ENCODE measurements around the gene DHRS1. TPM values are rescaled to one million over a fixed set of nuclear protein-coding genes. Genes with fewer than 3 reads are reported as not detected.
A peak's percentile ranks its signal among the peaks of the same experiment; 100 is the strongest.

The DHRS1 gene
- polyA plus RNA-seq, 2 of the 4 experiments (the other 2 are of a cell fraction), result 15.1 to 17.4 TPM

DNA sequence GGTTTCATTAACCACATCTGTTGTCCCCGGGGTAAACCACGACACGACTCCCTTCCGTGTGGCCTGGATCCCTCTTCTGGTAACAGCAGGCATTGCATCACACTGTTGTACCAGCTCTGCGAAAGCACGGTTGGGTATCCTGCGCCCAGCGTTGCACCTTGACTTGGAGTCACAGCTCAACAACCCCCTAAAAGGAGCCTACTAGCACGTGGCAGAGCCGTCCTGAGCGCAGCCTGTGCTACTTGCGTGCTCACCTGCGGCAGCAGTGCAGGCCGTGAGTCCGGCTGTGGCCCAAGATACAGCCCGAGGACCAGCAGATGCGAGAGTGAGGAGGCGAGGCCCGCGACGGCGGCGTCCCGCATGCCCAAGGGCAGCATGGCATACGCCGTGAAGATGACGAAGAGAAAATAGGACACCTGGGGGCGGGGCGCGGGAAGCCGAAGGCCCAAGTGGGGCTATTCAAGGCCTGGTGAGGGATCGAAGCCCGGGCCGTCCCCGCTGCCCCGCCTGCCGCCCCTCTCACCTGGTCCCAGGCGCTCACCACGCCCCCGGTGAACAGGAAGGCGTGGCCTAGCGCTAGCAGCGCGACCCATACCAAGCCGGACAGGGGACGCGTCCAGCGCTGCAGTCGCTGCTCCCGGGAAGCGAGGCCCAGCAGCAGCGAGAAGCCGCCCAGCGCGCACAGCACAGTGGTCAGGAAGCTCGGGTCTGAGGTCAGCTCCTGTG lies 32.9 kb upstream of the DHRS1 start (continued):
- TF ChIP-seq NPAS2 (CRISPR knock-in tag; IDR thresholded peaks at IDR 0.05; ENCODE audit: borderline replicate concordance), result no peak
- no peak for TF ChIP-seq ZNF302 (CRISPR knock-in tag; IDR thresholded peaks at IDR 0.05)
- no peak for TF ChIP-seq TFCP2L1 (CRISPR knock-in tag; IDR thresholded peaks at IDR 0.05)
- TF ChIP-seq FOSB (CRISPR knock-in tag; IDR thresholded peaks at IDR 0.05), result no peak
- TF ChIP-seq RCOR1 (IDR thresholded peaks at IDR 0.05; ENCODE audit: low read depth, low read length), result no peak
- TF ChIP-seq SMC3 (IDR thresholded peaks at IDR 0.05), result peak; percentile 30; the same call in 2 of the 3 replicates
- no peak for TF ChIP-seq NR3C1 (IDR thresholded peaks at IDR 0.05)
- TF ChIP-seq CBX8 (IDR thresholded peaks at IDR 0.05), result no peak
- TF ChIP-seq MAFK (IDR thresholded peaks at IDR 0.05; ENCODE audit: partially characterized antibody), result no peak
- no peak for TF ChIP-seq GATA3 (IDR thresholded peaks at IDR 0.05; ENCODE audit: borderline replicate concordance)
- TF ChIP-seq, protein P1, sequence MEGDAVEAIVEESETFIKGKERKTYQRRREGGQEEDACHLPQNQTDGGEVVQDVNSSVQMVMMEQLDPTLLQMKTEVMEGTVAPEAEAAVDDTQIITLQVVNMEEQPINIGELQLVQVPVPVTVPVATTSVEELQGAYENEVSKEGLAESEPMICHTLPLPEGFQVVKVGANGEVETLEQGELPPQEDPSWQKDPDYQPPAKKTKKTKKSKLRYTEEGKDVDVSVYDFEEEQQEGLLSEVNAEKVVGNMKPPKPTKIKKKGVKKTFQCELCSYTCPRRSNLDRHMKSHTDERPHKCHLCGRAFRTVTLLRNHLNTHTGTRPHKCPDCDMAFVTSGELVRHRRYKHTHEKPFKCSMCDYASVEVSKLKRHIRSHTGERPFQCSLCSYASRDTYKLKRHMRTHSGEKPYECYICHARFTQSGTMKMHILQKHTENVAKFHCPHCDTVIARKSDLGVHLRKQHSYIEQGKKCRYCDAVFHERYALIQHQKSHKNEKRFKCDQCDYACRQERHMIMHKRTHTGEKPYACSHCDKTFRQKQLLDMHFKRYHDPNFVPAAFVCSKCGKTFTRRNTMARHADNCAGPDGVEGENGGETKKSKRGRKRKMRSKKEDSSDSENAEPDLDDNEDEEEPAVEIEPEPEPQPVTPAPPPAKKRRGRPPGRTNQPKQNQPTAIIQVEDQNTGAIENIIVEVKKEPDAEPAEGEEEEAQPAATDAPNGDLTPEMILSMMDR (IDR thresholded peaks at IDR 0.05), result peak; percentile 46
- TF ChIP-seq RAD21 (conservative IDR thresholded peaks at IDR 0.05 in 1 of 2, IDR thresholded peaks at IDR 0.05 in 1 of 2), result peak in 1 of 2 experiments; percentile 46; a peak in 3 of 5 replicates
- no peak for TF ChIP-seq HOXA7 (CRISPR knock-in tag; IDR thresholded peaks at IDR 0.05)
- no peak for TF ChIP-seq JUN (IDR thresholded peaks at IDR 0.05)

DNA sequence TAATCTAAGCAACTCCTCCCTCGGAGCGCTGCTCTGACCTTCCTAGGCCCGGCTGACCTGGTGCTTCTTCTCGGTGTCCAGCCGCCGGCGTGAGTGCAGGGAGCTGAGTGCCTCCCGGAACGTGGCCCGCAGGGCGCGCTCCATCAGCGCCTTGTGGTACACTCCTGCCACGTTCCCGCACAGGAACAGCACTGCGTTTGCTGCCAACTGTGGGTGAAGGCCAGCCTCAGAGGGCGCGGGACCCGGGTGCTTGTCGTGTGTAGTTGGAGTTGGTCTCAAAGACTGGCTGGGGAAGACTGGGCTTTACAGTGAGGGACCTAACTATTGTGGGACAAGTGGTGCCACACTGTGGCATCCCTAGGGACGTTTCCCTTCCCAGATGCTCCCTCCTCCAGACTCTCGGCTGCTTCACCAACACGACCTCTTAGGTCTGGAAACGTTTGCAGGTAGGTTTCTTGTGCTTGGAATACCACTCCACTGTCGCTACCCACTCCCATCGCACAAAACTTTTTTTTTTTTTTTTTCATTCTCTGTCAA lies 32.2 kb upstream of the DHRS1 start:
- Histone ChIP-seq H3K4me3 (no peak overlapping the region), H3K4me2 (peak overlapping the region; percentile 76), H3K9me3 (no peaks in the 10 kb centered on the region), H3K27ac (no peak overlapping the region), H3K4me1 (peaks cover 3% of the 10 kb centered on the region; the same call in 1 of the 3 replicates)
- DNase-seq (ENCODE audit: low read depth in 1 of 2, low spot score in 1 of 2) (no peak), FAIRE-seq (no peak), ATAC-seq (peak in 1 of 2 experiments; percentile 14; a peak in 3 of 6 replicates)
- POLR2A ChIA-PET, result interaction anchor here (1.0 to 3.4 kb wide), 3 partner anchors 99 to 110 kb away, joined by 3 to 66 read pairs (median 4); partner anchors contain the start of genes CBLN3, KHNYN and SDR39U1
- 79% methylated on average over 20 of the region's 26 CpGs for WGBS (ENCODE audit: missing lambda C conversion rate)
- TF ChIP-seq, protein P2, sequence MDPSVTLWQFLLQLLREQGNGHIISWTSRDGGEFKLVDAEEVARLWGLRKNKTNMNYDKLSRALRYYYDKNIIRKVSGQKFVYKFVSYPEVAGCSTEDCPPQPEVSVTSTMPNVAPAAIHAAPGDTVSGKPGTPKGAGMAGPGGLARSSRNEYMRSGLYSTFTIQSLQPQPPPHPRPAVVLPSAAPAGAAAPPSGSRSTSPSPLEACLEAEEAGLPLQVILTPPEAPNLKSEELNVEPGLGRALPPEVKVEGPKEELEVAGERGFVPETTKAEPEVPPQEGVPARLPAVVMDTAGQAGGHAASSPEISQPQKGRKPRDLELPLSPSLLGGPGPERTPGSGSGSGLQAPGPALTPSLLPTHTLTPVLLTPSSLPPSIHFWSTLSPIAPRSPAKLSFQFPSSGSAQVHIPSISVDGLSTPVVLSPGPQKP (IDR thresholded peaks at IDR 0.05; ENCODE audit: low read depth, low read length), result no peak
- TF ChIP-seq ZNF302 (CRISPR knock-in tag; IDR thresholded peaks at IDR 0.05) (no peak), BHLHE40 (IDR thresholded peaks at IDR 0.05; ENCODE audit: low read depth, low read length) (no peak), POLR2A (IDR thresholded peaks at IDR 0.05; ENCODE audit: low read length) (no peak), MAFK (IDR thresholded peaks at IDR 0.05; ENCODE audit: partially characterized antibody) (no peak), HDAC2 (IDR thresholded peaks at IDR 0.05) (no peak), JUNB (IDR thresholded peaks at IDR 0.05) (no peak), HOXA7 (CRISPR knock-in tag; IDR thresholded peaks at IDR 0.05) (no peak)
- TF ChIP-seq, protein P3, sequence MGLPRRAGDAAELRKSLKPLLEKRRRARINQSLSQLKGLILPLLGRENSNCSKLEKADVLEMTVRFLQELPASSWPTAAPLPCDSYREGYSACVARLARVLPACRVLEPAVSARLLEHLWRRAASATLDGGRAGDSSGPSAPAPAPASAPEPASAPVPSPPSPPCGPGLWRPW (IDR thresholded peaks at IDR 0.05), result no peak
- CTCF ChIA-PET, result interaction anchor here (0.7 to 46.6 kb wide), 20 partner anchors 9 to 110 kb away, joined by 3 to 1142 read pairs (median 7); partner anchors contain the start of genes CBLN3, CIDEB, KHNYN and LTB4R

DNA sequence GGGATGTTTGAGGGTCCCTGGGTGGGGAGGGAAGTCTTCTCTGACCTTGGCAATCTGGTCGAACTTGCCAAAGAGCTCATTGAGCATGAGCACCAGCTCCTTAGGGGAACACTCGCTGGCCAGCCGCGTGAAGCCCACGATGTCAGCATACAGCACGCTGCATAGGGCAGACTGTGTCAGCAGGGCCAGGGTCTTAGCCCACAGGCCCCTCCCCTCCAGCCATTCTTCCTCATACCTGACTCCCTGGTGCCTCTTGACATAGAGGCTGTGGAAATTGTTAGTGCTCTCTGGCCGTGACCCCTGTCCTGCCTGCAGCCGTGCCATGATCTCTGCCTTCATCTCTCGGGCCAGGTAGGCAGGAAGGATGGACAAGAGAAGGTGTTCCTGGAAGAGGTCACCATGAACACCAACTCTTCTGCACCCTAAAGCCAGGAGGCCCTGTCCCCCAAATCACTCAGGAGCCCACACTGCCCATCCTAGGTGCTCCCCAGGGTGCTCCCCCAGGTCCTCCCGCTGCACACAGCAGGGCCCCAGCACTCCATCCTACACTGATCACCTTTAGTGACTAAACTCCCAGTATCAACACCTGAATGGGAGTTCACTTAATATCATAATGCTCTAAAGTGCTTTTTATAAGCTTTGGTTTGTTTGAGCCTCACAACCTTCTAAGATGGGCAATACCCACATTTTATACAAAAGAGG lies 31.5 kb upstream of the DHRS1 start:
- CTCF ChIA-PET, result interaction anchor here (0.8 to 46.6 kb wide), 17 partner anchors 8 to 111 kb away, joined by 3 to 1142 read pairs (median 6); partner anchors contain the start of genes CBLN3, CIDEB, KHNYN and LTB4R
- POLR2A ChIA-PET, result interaction anchor here (1.0 to 3.4 kb wide), 2 partner anchors 99 to 105 kb away, joined by 3 to 66 read pairs; partner anchors contain the start of genes CBLN3 and KHNYN
- H3K9me3 ChIP-seq, result no peaks in the 10 kb centered on the region

More for the DNA sequence above, 31.5 kb upstream of the DHRS1 start:
- TF ChIP-seq, protein P4, sequence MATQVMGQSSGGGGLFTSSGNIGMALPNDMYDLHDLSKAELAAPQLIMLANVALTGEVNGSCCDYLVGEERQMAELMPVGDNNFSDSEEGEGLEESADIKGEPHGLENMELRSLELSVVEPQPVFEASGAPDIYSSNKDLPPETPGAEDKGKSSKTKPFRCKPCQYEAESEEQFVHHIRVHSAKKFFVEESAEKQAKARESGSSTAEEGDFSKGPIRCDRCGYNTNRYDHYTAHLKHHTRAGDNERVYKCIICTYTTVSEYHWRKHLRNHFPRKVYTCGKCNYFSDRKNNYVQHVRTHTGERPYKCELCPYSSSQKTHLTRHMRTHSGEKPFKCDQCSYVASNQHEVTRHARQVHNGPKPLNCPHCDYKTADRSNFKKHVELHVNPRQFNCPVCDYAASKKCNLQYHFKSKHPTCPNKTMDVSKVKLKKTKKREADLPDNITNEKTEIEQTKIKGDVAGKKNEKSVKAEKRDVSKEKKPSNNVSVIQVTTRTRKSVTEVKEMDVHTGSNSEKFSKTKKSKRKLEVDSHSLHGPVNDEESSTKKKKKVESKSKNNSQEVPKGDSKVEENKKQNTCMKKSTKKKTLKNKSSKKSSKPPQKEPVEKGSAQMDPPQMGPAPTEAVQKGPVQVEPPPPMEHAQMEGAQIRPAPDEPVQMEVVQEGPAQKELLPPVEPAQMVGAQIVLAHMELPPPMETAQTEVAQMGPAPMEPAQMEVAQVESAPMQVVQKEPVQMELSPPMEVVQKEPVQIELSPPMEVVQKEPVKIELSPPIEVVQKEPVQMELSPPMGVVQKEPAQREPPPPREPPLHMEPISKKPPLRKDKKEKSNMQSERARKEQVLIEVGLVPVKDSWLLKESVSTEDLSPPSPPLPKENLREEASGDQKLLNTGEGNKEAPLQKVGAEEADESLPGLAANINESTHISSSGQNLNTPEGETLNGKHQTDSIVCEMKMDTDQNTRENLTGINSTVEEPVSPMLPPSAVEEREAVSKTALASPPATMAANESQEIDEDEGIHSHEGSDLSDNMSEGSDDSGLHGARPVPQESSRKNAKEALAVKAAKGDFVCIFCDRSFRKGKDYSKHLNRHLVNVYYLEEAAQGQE (IDR thresholded peaks at IDR 0.05), result no peak
- Histone ChIP-seq H3K4me1 (peaks cover 3% of the 10 kb centered on the region; the same call in 1 of the 3 replicates), H3K4me3 (no peak overlapping the region), H3K27ac (no peak overlapping the region), H3K4me2 (no peak overlapping the region)
- DNase-seq (ENCODE audit: low read depth in 1 of 2, low spot score in 1 of 2) (no peak), FAIRE-seq (no peak), ATAC-seq (no peak)
- WGBS (ENCODE audit: missing lambda C conversion rate), result 79% methylated on average over 10 of the region's 10 CpGs

Data from A549 (cell line).